Measurements from ENCODE around the gene RAPGEF1.

The RAPGEF1 gene

DNA sequence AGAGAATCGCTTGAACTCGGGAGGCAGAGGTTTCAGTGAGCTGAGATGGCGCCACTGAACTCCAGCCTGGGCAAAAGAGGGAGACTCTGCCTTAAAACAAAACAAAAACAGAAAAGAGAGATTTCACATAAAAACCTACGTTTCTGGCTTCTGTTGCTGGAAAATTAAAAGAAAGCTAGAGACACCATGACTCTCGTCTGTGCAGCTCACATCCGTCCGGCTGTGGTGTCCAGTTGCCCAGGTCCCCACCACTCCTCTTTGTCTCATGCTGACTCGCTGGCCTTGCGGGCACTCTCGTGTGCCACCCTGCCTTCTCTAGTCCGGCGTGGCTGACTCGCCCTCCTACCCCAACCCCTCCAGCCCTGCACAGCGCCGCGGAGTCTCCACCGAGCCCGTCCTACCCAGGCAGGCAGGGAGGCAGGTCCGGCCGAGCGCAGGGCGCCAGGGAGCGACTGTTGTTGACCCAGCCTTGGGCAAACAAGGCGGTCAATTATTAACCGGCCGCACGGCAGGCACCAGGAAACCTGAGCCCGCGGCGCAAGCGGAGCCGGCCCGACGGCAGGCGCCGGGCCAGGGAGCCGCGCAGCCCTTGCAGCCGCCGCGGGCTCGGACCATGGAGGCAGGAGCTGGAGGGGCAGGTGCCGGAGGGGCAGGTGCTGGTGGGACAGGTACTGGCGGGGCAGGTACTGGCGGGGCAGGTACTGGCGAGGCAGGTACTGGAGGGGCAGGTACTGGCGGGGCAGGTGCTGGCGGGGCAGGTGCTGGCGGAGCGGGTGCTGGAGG, 194.7 kb downstream of the RAPGEF1 start, which contains the start of gene PRRT1B:
TSS of gene PRRT1B (plus strand) at position 521 of the 783 bp plus-strand sequence. CDS start at position 614, 93 bp downstream.
- TF ChIP-seq, protein P1, sequence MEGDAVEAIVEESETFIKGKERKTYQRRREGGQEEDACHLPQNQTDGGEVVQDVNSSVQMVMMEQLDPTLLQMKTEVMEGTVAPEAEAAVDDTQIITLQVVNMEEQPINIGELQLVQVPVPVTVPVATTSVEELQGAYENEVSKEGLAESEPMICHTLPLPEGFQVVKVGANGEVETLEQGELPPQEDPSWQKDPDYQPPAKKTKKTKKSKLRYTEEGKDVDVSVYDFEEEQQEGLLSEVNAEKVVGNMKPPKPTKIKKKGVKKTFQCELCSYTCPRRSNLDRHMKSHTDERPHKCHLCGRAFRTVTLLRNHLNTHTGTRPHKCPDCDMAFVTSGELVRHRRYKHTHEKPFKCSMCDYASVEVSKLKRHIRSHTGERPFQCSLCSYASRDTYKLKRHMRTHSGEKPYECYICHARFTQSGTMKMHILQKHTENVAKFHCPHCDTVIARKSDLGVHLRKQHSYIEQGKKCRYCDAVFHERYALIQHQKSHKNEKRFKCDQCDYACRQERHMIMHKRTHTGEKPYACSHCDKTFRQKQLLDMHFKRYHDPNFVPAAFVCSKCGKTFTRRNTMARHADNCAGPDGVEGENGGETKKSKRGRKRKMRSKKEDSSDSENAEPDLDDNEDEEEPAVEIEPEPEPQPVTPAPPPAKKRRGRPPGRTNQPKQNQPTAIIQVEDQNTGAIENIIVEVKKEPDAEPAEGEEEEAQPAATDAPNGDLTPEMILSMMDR (conservative IDR thresholded peaks at IDR 0.05; ENCODE audit: low read depth): no peak
- no peak within 1 kb of the TSS for H3K27ac ChIP-seq
- ChIA-PET CTCF (interaction anchor here (0.5 to 1.5 kb wide), 4 partner anchors 46 to 688 kb away, joined by 3 to 5 read pairs (median 4); no protein-coding TSS in a partner anchor), POLR2A (ENCODE audit: low non-redundant PET) (no interaction called here)
- DNase-seq (ENCODE audit: low spot score): no peak

DNA sequence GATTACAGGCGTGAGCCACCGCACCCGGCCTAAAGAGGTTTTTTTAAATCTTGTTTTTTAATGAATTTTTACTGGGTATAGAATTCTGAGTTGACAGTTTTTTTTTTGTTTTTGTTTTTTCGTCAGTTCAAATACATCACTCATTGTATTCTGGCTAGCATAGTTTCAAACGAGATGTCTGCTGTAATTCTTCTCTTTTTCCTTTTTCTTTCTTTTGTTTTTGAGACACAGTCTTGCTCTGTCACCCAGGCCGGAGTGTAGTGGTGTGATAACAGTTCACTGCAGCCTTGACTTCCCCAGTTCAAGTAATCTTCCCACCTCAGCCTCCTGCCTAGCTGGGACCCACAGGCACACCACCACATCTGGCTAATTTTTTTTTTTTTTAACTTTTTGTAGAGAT, 196.7 kb downstream of the RAPGEF1 start:
- ChIA-PET CTCF (no interaction called here), POLR2A (ENCODE audit: low non-redundant PET) (no interaction called here)
- DNase-seq (ENCODE audit: low spot score): no peak
- no peak overlapping the region for H3K27ac ChIP-seq
- TF ChIP-seq, protein P1 (conservative IDR thresholded peaks at IDR 0.05; ENCODE audit: low read depth): no peak

DNA sequence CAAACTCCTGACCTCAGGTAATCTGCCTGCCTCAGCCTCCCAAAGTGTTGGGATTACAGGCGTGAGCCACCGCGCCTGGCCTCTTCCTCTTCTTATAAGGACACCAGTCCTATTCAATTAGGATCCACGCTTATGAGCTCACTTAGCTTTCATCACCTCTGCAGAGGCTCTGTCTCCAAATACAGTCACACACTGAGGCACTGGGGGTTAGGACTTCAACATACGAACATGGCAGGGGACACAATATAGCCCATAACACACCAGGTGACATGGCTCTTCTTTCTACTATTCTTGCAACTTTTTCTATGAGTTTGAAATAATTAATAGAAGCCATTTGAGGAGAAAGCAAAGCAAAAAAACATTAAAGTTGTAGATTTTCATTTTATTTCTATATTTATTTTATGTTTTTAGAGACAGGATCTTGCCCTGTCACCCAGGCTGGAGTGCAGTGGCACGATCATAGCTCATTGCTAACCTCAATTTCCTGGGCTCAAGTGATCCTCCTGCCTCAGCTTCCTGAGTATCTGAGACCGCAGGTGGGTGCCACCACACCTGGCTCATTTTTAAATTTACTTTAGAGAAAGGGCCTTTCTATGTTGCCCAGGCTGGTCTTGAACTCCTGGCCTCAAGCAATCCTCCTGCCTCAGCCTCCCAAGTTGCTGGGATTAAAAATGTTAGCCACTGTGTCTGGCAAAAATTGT, 200.5 kb downstream of the RAPGEF1 start:
- DNase-seq (ENCODE audit: low spot score): no peak

DNA sequence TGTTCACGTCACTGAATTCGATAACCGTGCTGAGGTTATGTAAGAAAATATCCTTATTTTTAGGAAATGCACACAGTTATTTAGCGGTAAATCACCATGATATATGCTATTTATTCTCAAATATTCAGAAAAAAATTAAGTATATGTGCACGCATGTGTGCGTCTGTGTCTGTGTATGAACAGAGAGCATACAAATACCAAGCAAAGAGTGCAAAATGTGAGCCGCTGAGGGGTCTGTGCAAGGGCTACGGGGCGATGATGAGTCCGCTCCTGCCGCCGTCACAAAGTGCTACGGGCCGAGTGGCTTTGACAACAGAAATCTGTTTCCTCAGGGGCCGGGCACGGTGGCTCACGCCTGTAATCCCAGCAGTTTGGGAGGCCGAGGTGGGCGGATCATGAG, 201.9 kb downstream of the RAPGEF1 start:
- ChIA-PET CTCF (no interaction called here), POLR2A (ENCODE audit: low non-redundant PET) (no interaction called here)
- TF ChIP-seq, protein P1 (conservative IDR thresholded peaks at IDR 0.05; ENCODE audit: low read depth): no peak
- no peak overlapping the region for H3K27ac ChIP-seq
- DNase-seq (ENCODE audit: low spot score): no peak

More for the DNA sequence above, 200.5 kb downstream of the RAPGEF1 start:
- ChIA-PET POLR2A (ENCODE audit: low non-redundant PET) (interaction anchor here (0.6 kb wide), 1 partner anchor 1300 kb away, joined by 6 read pairs; no protein-coding TSS in a partner anchor), CTCF (interaction anchor here (0.7 kb wide), 1 partner anchor 96 kb away, joined by 3 read pairs; no protein-coding TSS in a partner anchor)
- TF ChIP-seq, protein P1 (conservative IDR thresholded peaks at IDR 0.05; ENCODE audit: low read depth): no peak
- no peak overlapping the region for H3K27ac ChIP-seq

DNA sequence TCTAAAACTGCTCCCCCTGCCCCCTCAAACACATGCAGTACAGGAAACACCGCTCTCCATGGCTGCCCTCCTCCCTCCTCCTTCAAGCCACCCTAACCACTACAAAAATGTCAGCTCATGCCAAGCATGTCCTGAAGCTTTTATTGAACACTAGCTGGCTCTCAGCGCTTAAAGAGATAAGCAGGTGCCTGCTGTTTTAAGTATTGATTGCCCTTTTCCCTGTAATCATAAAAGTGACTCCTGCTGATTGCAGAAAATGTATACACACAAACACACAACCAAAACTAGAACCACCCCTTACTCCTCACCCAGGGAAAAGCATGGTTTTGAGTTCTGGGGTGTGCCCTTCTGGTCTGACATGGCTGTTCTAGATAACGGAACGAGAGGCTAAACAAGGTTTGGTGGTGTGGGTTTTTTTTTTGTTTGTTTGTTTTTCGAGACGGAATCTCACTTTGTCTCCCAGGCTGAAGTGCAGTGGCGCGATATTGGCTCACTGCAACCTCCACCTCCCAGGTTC, 205.1 kb downstream of the RAPGEF1 start:
- POLR2A ChIA-PET (ENCODE audit: low non-redundant PET): no interaction called here
- TF ChIP-seq, protein P1 (conservative IDR thresholded peaks at IDR 0.05; ENCODE audit: low read depth): no peak
- CTCF ChIA-PET: interaction anchor here (0.6 to 0.7 kb wide), 2 partner anchors 9 to 57 kb away, joined by 3 to 5 read pairs; no protein-coding TSS in a partner anchor
- no peak overlapping the region for H3K27ac ChIP-seq
- DNase-seq (ENCODE audit: low spot score): no peak

Data from RWPE1 (cell line).